ENCODE measurements around the gene BCAS3.

- no peak for TF ChIP-seq CTCF (IDR thresholded peaks at IDR 0.05 in 8 of 11, conservative IDR thresholded peaks at IDR 0.05 in 3 of 11)
- no peak for TF ChIP-seq POLR2A (IDR thresholded peaks at IDR 0.05)
- TF ChIP-seq POLR2AphosphoS5 (IDR thresholded peaks at IDR 0.05): no peak
Observed at GRCh38 chr17:61209106-61209439, 531.4 kb downstream of the BCAS3 start.

Measured in spleen (tissue), 7 donors.